CD4-positive, alpha-beta memory T cell (primary cell): ENCODE measurements around the gene RHOBTB1. TPM values are rescaled to one million over a fixed set of nuclear protein-coding genes. Genes with fewer than 3 reads are reported as not detected.

Experiments
- CTCF ChIA-PET: fragments of 350-600 bp; sonication (Branson Sonifier 250); formaldehyde crosslinking; loops from one replicate; lab custom pipeline; 2021; ENCODE audit warnings: inconsistent platforms; ENCODE audit not compliant: partially characterized antibody; lab: Charles Lee
- POLR2A ChIA-PET: fragments of 350-600 bp; sonication (Branson Sonifier 250); formaldehyde crosslinking; loops from one replicate; lab custom pipeline; 2021; ENCODE audit not compliant: partially characterized antibody; lab: Charles Lee
- DNase-seq, 5 donors: peaks; one replicate each; pipeline versions ENCODE4 v3.0.0 to v3.0.0-alpha.2; 2020 to 2022; ENCODE audit warnings: mixed read lengths in 1 of 5
- H3K27ac ChIP-seq: one replicate; pipeline ENCODE4 v1.7.0; 2013; ENCODE audit warnings: low read depth, low read length
- H3K27me3 ChIP-seq: 2 replicates; pipeline ENCODE4 v1.7.0; 2013; ENCODE audit warnings: mild to moderate bottlenecking, low read length, moderate library complexity; ENCODE audit not compliant: insufficient read depth
- H3K36me3 ChIP-seq: 2 replicates; pipeline ENCODE4 v1.7.0; 2013; ENCODE audit warnings: mild to moderate bottlenecking, low read length, moderate library complexity; ENCODE audit not compliant: insufficient read depth
- H3K4me1 ChIP-seq: 2 replicates; pipeline ENCODE4 v1.7.0; 2013; ENCODE audit warnings: mild to moderate bottlenecking, low read length, moderate library complexity; ENCODE audit not compliant: insufficient read depth
- H3K4me3 ChIP-seq, 2 donors: one replicate each; pipeline ENCODE4 v1.7.0; 2013; ENCODE audit warnings: low read length in 2 of 2, mild to moderate bottlenecking in 1 of 2
- H3K9me3 ChIP-seq, 2 donors: one replicate each; pipeline ENCODE4 v1.7.0; 2013; ENCODE audit warnings: low read length in 2 of 2, control low read depth in 1 of 2; ENCODE audit not compliant: control insufficient read depth in 1 of 2
- H3K27ac Mint-ChIP-seq, 7 donors: one replicate each; pipeline ENCODE4 v1.8.0; 2020 to 2021; ENCODE audit warnings: mixed read lengths in 7 of 7, mild to moderate bottlenecking in 6 of 7, inconsistent platforms in 3 of 7, moderate library complexity in 3 of 7
- H3K27me3 Mint-ChIP-seq, 2 donors: one replicate each; pipeline ENCODE4 v1.8.0; 2020 to 2021; ENCODE audit warnings: mixed read lengths in 2 of 2
- H3K36me3 Mint-ChIP-seq, 2 donors: one replicate each; pipeline ENCODE4 v1.8.0; 2020 to 2021; ENCODE audit warnings: mixed read lengths in 2 of 2, inconsistent platforms in 1 of 2, mild to moderate bottlenecking in 1 of 2
- H3K4me1 Mint-ChIP-seq, 4 donors: one replicate each; pipeline ENCODE4 v1.8.0; 2020 to 2021; ENCODE audit warnings: mixed read lengths in 4 of 4, mild to moderate bottlenecking in 1 of 4
- H3K4me3 Mint-ChIP-seq, 8 donors: one replicate each; pipeline ENCODE4 v1.8.0; 2020 to 2021; ENCODE audit warnings: mixed read lengths in 8 of 8, mild to moderate bottlenecking in 7 of 8, moderate library complexity in 6 of 8, inconsistent platforms in 3 of 8
- H3K9me3 Mint-ChIP-seq, 8 donors: one replicate each; pipeline ENCODE4 v1.8.0; 2020 to 2021; ENCODE audit warnings: mixed read lengths in 8 of 8, mild to moderate bottlenecking in 5 of 8, inconsistent platforms in 3 of 8, moderate library complexity in 1 of 8
- intact Hi-C: fragments of 100-400 bp; cut with micrococcal nuclease; formaldehyde crosslinking; loops from one replicate; pipeline ENCODE4 v1.15.1; 2023
- polyA plus RNA-seq, 2 donors: library from polyadenylated mRNA; unstranded; fragments of 300-500 nt; fragmentation: Illumina TruSeq; gene quantifications; one replicate each; pipeline ENCODE4 v1.2.3, GENCODE V29; 2021
- total RNA-seq, 2 experiments: library from RNA; stranded (reverse); gene quantifications; one replicate each; pipeline ENCODE4 v1.2.3, GENCODE V29; 2021

The RHOBTB1 gene
- total and polyA plus RNA-seq, 4 experiments from 2014 or later, result 0.25 TPM; not detected in 3

DNA sequence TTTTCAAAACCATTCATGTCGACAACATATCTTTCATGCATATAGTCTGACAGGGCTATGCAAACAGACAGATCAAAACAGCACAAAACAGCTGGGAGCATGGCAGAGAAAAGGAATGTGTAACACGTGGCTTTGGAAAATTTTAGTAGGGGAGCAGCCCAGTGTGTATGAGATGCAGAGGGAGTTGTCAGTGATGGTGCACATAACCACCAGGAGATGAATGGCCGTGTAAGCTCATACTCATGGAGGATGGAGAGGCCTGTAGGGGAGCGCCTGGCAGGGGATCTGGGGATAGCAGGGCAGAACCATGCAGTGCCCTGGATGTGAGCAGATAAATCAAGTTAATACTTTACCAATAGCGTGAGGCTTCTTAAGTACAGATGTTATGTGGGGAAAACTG lies 45.7 kb downstream of the RHOBTB1 start:
- Mint-ChIP-seq H3K4me1 (no peaks in the 10 kb centered on the region), H3K27ac (no peak overlapping the region), H3K9me3 (no peaks in the 10 kb centered on the region), H3K36me3 (no peaks in the 10 kb centered on the region), H3K4me3 (no peak overlapping the region), H3K27me3 (peaks cover 3 to 6% of the 10 kb centered on the region in 2 donors)
- Histone ChIP-seq H3K4me1 (no peaks in the 10 kb centered on the region), H3K4me3 (no peak overlapping the region), H3K9me3 (no peaks in the 10 kb centered on the region), H3K27me3 (no peaks in the 10 kb centered on the region), H3K36me3 (no peaks in the 10 kb centered on the region), H3K27ac (no peak overlapping the region)
- DNase-seq, result no peak
- ChIA-PET CTCF (no interaction called here), POLR2A (no interaction called here)
- intact Hi-C loops, result no loop called here

DNA sequence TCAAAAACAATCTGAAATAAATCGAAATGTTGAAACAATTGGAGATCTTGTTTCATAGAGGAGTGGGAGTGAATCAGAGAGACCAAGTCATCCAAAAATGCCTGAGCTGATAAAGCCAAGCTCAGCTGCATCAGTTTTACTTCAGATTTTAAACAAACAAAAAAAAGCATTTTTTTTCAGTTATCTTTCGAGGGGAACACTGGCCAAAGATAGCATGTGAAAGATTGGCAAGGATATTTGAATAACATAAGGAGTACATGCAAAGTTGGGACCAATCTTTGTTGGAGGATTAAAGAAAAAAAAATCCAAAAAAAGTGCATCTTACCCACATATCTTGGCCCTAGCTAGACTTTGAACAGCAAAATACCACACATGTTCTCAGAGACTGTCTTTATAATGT lies 47.2 kb downstream of the RHOBTB1 start:
- H3K9me3 Mint-ChIP-seq, result no peaks in the 10 kb centered on the region
- ChIA-PET POLR2A (no interaction called here), CTCF (no interaction called here)
- Histone ChIP-seq H3K4me3 (no peak overlapping the region), H3K27me3 (no peaks in the 10 kb centered on the region), H3K36me3 (no peaks in the 10 kb centered on the region), H3K27ac (no peak overlapping the region), H3K4me1 (no peaks in the 10 kb centered on the region), H3K9me3 (no peaks in the 10 kb centered on the region)
- no peak overlapping the region for H3K27ac Mint-ChIP-seq
- no peak overlapping the region for H3K4me3 Mint-ChIP-seq
- H3K4me1 Mint-ChIP-seq, result no peaks in the 10 kb centered on the region
- intact Hi-C loops, result no loop called here
- peaks cover 4 to 5% of the 10 kb centered on the region in 2 donors for H3K27me3 Mint-ChIP-seq
- no peak for DNase-seq
- H3K36me3 Mint-ChIP-seq, result no peaks in the 10 kb centered on the region

DNA sequence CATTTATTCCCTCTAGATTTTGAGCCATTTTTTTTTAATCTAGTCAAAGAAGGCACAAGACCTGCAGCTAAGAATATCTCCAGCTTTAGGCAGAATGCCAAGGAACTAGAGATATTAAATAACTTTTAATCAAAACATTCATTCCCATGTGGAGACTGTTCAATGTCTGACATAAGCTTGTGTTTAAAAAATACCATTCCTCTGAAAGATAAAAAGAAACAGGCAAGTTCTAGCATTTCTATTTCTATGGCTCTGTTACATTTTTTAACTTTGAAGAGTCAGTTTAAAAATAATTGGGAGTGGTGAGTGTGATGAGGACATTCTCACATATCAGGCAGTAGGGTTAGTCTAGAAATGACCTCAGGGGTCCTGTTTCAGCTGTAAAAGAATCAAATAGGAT lies 48.0 kb downstream of the RHOBTB1 start:
- POLR2A ChIA-PET, result no interaction called here
- H3K9me3 Mint-ChIP-seq, result no peaks in the 10 kb centered on the region
- Histone ChIP-seq H3K27ac (no peak overlapping the region), H3K36me3 (no peaks in the 10 kb centered on the region), H3K27me3 (no peaks in the 10 kb centered on the region), H3K4me3 (no peak overlapping the region), H3K9me3 (no peaks in the 10 kb centered on the region), H3K4me1 (no peaks in the 10 kb centered on the region)
- H3K4me1 Mint-ChIP-seq, result no peaks in the 10 kb centered on the region
- peaks cover 5 to 6% of the 10 kb centered on the region in 2 donors for H3K27me3 Mint-ChIP-seq
- H3K27ac Mint-ChIP-seq, result no peak overlapping the region
- DNase-seq, result no peak
- H3K4me3 Mint-ChIP-seq, result no peak overlapping the region
- H3K36me3 Mint-ChIP-seq, result no peaks in the 10 kb centered on the region
- intact Hi-C loops, result no loop called here
- CTCF ChIA-PET, result no interaction called here

DNA sequence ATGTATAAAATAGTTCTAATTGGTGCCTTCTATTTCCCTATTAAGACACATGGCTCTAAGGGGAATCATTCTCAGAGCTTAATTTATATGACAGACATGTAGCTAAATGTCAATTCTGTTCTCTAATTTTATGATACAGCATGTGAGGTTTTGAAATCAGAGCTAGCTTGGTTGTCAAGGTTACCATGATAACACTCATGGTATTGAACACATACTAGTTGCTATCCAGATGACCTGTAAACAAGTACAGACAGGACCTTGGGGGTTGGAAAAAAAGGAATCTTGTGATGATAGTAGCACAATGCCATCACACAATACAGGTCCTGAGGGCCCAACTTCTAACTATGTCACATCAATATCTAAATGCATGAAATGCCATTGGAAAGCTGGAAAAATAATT lies 49.2 kb downstream of the RHOBTB1 start:
- intact Hi-C loops, result no loop called here
- no peak for DNase-seq
- no peak overlapping the region for H3K27ac Mint-ChIP-seq
- no peaks in the 10 kb centered on the region for H3K36me3 Mint-ChIP-seq
- no peaks in the 10 kb centered on the region for H3K4me1 Mint-ChIP-seq
- ChIA-PET POLR2A (no interaction called here), CTCF (no interaction called here)
- peaks cover 2 to 8% of the 10 kb centered on the region in 2 donors for H3K27me3 Mint-ChIP-seq
- H3K4me3 Mint-ChIP-seq, result no peak overlapping the region
- H3K9me3 Mint-ChIP-seq, result no peaks in the 10 kb centered on the region
- Histone ChIP-seq H3K27me3 (no peaks in the 10 kb centered on the region), H3K4me1 (no peaks in the 10 kb centered on the region), H3K36me3 (no peaks in the 10 kb centered on the region), H3K4me3 (no peak overlapping the region), H3K9me3 (no peaks in the 10 kb centered on the region), H3K27ac (no peak overlapping the region)

DNA sequence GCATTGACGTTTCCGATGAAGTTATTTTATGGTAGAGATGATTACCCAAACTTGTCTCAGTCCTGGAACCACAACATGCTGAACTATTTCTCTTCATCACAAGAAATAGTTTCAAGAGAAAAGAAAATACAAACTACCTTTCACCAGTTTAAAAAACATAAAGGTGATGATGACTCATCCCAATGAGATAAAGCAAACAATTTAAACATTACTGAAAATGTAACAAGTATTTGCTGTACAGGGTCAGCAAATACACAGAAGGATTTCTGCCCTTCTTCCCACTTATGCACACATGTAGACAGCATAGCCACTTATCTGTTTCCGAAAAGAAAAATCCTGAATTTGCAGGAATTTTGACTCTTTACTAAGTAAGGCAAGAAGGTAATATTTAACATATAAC lies 50.8 kb downstream of the RHOBTB1 start:
- Mint-ChIP-seq H3K27me3 (peaks cover 2 to 8% of the 10 kb centered on the region in 2 donors), H3K4me1 (no peaks in the 10 kb centered on the region), H3K27ac (no peak overlapping the region), H3K36me3 (no peaks in the 10 kb centered on the region), H3K4me3 (no peak overlapping the region), H3K9me3 (no peaks in the 10 kb centered on the region)
- Histone ChIP-seq H3K27me3 (no peaks in the 10 kb centered on the region), H3K4me1 (no peaks in the 10 kb centered on the region), H3K9me3 (no peaks in the 10 kb centered on the region), H3K27ac (no peak overlapping the region), H3K4me3 (no peak overlapping the region), H3K36me3 (no peaks in the 10 kb centered on the region)
- ChIA-PET POLR2A (no interaction called here), CTCF (no interaction called here)
- intact Hi-C loops, result no loop called here
- no peak for DNase-seq

DNA sequence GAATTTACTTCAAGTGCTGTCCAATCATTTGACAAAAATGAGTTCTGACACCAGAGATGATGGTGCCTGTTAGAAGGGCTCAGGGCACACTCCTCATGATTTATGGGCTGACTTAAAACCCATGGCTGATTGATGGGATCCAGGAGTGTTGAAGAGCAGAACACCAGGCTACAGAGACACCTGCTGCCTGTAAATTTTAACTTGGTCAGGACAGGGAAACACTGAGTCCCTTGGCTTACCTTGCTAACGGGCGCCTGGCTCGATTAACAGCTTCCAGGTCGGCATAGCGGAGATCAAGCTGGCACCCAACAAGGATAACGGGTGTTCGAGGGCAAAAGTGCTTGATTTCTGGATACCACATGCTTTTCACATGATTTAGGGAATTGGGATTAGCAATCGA lies 51.4 kb downstream of the RHOBTB1 start:
- Histone ChIP-seq H3K27ac (no peak overlapping the region), H3K36me3 (no peaks in the 10 kb centered on the region), H3K4me3 (no peak overlapping the region), H3K27me3 (no peaks in the 10 kb centered on the region), H3K9me3 (no peaks in the 10 kb centered on the region), H3K4me1 (no peaks in the 10 kb centered on the region)
- H3K27ac Mint-ChIP-seq, result no peak overlapping the region
- H3K9me3 Mint-ChIP-seq, result no peaks in the 10 kb centered on the region
- CTCF ChIA-PET, result no interaction called here
- no peaks in the 10 kb centered on the region for H3K4me1 Mint-ChIP-seq
- H3K27me3 Mint-ChIP-seq, result peaks cover 2 to 10% of the 10 kb centered on the region in 2 donors
- no peak for DNase-seq
- H3K36me3 Mint-ChIP-seq, result no peaks in the 10 kb centered on the region
- POLR2A ChIA-PET, result no interaction called here
- intact Hi-C loops, result no loop called here
- H3K4me3 Mint-ChIP-seq, result no peak overlapping the region

DNA sequence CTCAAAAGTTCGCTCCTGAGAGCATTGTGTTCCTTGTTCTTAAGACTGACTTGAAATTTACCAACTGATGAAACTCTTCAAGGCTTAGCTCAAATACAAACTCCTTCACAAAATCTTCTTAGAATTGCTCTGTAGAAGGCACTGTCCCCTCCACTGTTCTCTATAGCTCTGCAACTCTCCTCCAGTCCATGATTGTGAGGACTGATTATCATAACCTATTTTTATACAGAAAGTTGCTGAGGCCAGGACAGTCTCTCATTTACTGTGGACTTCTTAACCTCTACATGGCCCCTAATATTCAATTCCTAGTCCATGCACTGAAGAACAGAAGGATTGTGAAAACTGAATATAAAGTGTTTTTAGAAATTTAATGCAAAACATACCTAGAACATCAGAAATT lies 53.2 kb downstream of the RHOBTB1 start:
- Histone ChIP-seq H3K4me3 (no peak overlapping the region), H3K27me3 (no peaks in the 10 kb centered on the region), H3K36me3 (no peaks in the 10 kb centered on the region), H3K4me1 (no peaks in the 10 kb centered on the region), H3K27ac (no peak overlapping the region), H3K9me3 (no peaks in the 10 kb centered on the region)
- Mint-ChIP-seq H3K27ac (no peak overlapping the region), H3K4me1 (no peaks in the 10 kb centered on the region), H3K36me3 (no peaks in the 10 kb centered on the region), H3K4me3 (no peak overlapping the region), H3K9me3 (no peaks in the 10 kb centered on the region), H3K27me3 (peaks cover 2 to 15% of the 10 kb centered on the region in 2 donors)
- ChIA-PET POLR2A (no interaction called here), CTCF (no interaction called here)
- intact Hi-C loops, result no loop called here
- DNase-seq, result no peak

DNA sequence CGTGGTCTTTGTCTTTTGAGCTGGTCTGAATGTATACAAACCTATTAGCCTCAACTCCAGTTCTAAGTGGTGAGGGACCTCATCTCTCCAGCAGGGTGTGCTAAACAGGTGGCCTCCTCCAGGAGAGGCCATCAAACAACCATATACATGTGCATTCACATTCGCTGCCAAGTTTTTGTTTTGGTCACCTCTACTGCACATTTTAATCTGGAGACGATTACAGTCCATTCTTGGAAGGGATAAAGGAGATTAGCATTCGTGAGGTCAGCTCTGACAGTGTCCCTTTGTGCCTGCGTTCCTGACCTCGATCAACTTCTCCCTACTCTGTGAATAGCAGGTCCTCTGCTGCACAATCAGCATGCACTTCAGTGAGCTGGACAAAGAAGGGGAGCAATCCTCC lies 60.8 kb downstream of the RHOBTB1 start:
- POLR2A ChIA-PET, result no interaction called here
- H3K4me3 ChIP-seq, result no peak overlapping the region
- intact Hi-C loops, result no loop called here
- no peaks in the 10 kb centered on the region for H3K27me3 ChIP-seq
- Mint-ChIP-seq H3K27me3 (peaks cover 5 to 12% of the 10 kb centered on the region in 2 donors), H3K36me3 (no peaks in the 10 kb centered on the region), H3K9me3 (peaks cover 0 to 3% (median 0%) of the 10 kb centered on the region in 8 donors), H3K27ac (peak overlapping the region in 1 of 7 donors; percentile 29), H3K4me1 (no peaks in the 10 kb centered on the region), H3K4me3 (no peak overlapping the region)
- no peak for DNase-seq
- no peaks in the 10 kb centered on the region for H3K4me1 ChIP-seq
- CTCF ChIA-PET, result no interaction called here
- no peak overlapping the region for H3K27ac ChIP-seq
- no peaks in the 10 kb centered on the region for H3K9me3 ChIP-seq
- H3K36me3 ChIP-seq, result no peaks in the 10 kb centered on the region
